T-helper 17 cell (primary cell): ENCODE data around the gene TMUB1. TPM values are rescaled to one million over a fixed set of nuclear protein-coding genes. Genes with fewer than 3 reads are reported as not detected.

Source experiments
- ATAC-seq: fragments of 150-1000 bp; cut with Tn5 transposase; 2 replicates; pipeline ENCODE4 v1.10.0; 2021; ENCODE audit warnings: mild to moderate bottlenecking, moderate library complexity
- DNase-seq, 3 donors: peaks; one replicate each; pipeline versions ENCODE4 v3.0.0 to v3.0.0-alpha.2; 2020 to 2021
- H3K9me3 ChIP-seq: one replicate; pipeline ENCODE4 v1.7.0; 2013; ENCODE audit warnings: low read length, mild to moderate bottlenecking; ENCODE audit not compliant: control insufficient read depth, poor library complexity, severe bottlenecking
- H3K27ac Mint-ChIP-seq: one replicate; pipeline ENCODE4 v1.8.0; 2022; ENCODE audit warnings: mild to moderate bottlenecking, moderate library complexity, mixed read lengths
- H3K27me3 Mint-ChIP-seq: one replicate; pipeline ENCODE4 v1.8.0; 2022; ENCODE audit warnings: mixed read lengths
- H3K36me3 Mint-ChIP-seq: one replicate; pipeline ENCODE4 v1.8.0; 2022; ENCODE audit warnings: low read depth, mixed read lengths
- H3K4me1 Mint-ChIP-seq: one replicate; pipeline ENCODE4 v1.8.0; 2022; ENCODE audit warnings: mild to moderate bottlenecking, mixed read lengths
- H3K4me3 Mint-ChIP-seq: one replicate; pipeline ENCODE4 v1.8.0; 2022; ENCODE audit warnings: mild to moderate bottlenecking, moderate library complexity, mixed read lengths
- total RNA-seq, 4 donors: library from RNA in 2 of 4; stranded (reverse) in 2 of 4; gene quantifications; one replicate each; pipeline ENCODE4 v1.2.3 and lab custom pipeline; 2022 to 2026

The TMUB1 gene
- total RNA-seq, 2 donors from 2014 or later, result 46.6 to 52.4 TPM

- Mint-ChIP-seq H3K4me3 (no peak overlapping the region), H3K4me1 (peaks cover 4% of the 10 kb centered on the region), H3K27me3 (no peaks in the 10 kb centered on the region), H3K36me3 (no peaks in the 10 kb centered on the region), H3K27ac (no peak overlapping the region)
- DNase-seq, result no peak
- H3K9me3 ChIP-seq, result no peaks in the 10 kb centered on the region
- ATAC-seq, result no peak
Observed at GRCh38 chr7:151070574-151070960, 12.7 kb downstream of the TMUB1 start.

GRCh38 chr7:151069841-151070573, 13.3 kb downstream of the TMUB1 start:
- peaks cover 3% of the 10 kb centered on the region for H3K36me3 Mint-ChIP-seq

DNA sequence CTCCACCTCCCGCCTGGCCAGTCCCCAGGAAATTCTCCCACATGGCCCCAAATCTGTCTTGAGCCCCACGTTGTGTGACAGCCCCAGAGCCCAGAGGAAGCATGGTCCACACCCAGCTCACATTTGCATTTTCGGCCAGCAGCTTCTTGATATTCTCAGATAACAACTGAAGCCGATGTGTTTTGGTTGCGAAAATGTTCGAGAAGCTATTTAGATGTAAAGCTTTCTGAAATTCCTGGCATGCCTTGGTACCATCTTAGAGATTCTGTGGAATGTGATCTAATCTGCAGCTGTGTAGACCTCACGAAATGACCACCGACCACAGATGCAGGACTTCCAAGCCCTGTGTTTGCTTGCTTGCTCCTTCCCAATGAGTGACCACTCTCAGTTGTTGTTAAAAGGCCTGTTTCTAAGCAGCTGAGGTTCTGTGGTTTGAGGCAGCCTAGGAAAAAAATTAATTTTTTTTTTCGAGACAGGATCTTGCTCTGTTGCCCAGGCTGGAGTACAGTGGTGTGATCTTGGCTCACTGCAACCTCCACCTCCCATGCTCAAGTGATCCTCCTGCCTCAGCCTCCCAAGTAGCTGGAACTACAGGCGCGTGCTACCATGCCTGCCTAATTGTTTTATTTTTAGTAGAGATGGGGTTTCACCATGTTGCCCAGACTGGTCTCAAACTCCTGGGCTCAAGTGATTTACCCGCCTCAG, 15.1 kb downstream of the TMUB1 start:
- H3K4me3 Mint-ChIP-seq, result no peak overlapping the region
- H3K36me3 Mint-ChIP-seq, result peaks cover 3% of the 10 kb centered on the region

More at GRCh38 chr7:151069841-151070573, 13.3 kb downstream of the TMUB1 start:
- H3K27me3 Mint-ChIP-seq, result no peaks in the 10 kb centered on the region
- no peak overlapping the region for H3K4me3 Mint-ChIP-seq
- H3K4me1 Mint-ChIP-seq, result peaks cover 5% of the 10 kb centered on the region
- DNase-seq, result no peak
- no peaks in the 10 kb centered on the region for H3K9me3 ChIP-seq
- ATAC-seq, result no peak
- H3K27ac Mint-ChIP-seq, result no peak overlapping the region

DNA sequence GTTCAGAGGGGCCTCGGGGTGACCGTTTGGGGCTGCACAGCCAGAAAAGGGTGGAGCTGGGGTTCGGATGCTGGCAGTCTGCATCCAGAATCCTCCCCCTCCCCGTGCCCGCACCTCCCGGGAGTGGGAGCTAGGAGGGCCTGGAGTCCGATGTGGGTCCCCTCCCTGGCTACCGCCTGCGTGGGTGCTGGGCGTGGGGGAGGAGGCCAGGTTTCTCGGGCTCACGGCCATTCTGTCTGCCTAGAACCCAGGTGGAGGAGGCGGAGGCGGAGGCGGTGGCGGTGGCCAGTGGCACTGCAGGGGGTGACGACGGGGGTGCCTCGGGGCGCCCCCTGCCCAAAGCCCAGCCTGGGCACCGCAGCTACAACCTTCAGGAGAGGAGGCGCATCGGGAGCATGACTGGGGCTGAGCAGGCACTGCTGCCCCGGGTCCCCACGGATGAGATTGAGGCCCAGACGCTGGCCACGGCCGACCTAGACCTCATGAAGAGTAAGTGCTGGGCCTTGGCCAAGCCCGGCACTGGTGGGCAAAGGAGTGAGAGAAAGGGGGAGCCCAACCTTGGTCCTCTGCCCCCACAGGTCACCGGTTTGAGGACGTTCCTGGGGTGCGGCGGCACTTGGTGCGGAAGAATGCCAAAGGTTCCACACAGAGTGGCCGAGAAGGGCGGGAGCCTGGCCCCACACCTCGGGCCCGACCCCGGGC, 16.9 kb downstream of the TMUB1 start:
- Mint-ChIP-seq H3K27me3 (no peaks in the 10 kb centered on the region), H3K4me1 (peaks cover 11% of the 10 kb centered on the region), H3K36me3 (peaks cover 3% of the 10 kb centered on the region)

More for the DNA sequence above, 15.1 kb downstream of the TMUB1 start:
- H3K27me3 Mint-ChIP-seq, result no peaks in the 10 kb centered on the region
- DNase-seq, result no peak
- H3K9me3 ChIP-seq, result no peaks in the 10 kb centered on the region
- H3K27ac Mint-ChIP-seq, result no peak overlapping the region
- ATAC-seq, result no peak
- H3K4me1 Mint-ChIP-seq, result peaks cover 5% of the 10 kb centered on the region

DNA sequence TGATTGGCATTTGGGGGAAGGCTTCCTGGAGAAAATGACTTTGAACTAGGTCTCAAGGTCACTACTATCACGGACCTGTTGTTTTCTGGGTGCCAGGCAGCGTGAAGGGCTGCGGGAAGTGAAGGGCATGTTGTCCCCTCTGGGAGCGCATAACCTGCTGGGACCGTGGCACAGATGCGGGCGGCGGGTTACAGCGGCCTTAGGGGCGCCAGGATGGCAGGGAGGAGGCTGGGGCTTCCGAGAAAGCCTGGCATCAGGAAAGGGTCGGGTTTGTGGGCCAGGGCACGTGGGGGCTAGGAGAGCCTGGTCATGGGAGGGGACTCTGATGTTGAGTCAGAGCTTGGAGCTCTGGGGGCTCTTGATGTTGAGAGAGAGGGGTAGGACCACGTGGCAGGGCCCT, 17.8 kb downstream of the TMUB1 start:
- no peaks in the 10 kb centered on the region for H3K27me3 Mint-ChIP-seq
- H3K4me1 Mint-ChIP-seq, result peaks cover 15% of the 10 kb centered on the region
- H3K4me3 Mint-ChIP-seq, result peak overlapping the region; percentile 21
- peaks cover 3% of the 10 kb centered on the region for H3K36me3 Mint-ChIP-seq
- no peak overlapping the region for H3K27ac Mint-ChIP-seq
- DNase-seq, result no peak
- ATAC-seq, result no peak
- H3K9me3 ChIP-seq, result no peaks in the 10 kb centered on the region

More for the DNA sequence above, 16.9 kb downstream of the TMUB1 start:
- Mint-ChIP-seq H3K27ac (no peak overlapping the region), H3K4me3 (no peak overlapping the region)
- ATAC-seq, result no peak
- no peaks in the 10 kb centered on the region for H3K9me3 ChIP-seq
- DNase-seq, result no peak

- no peak overlapping the region for H3K27ac Mint-ChIP-seq
- ATAC-seq, result no peak
Observed at GRCh38 chr7:151064993-151065392, 18.3 kb downstream of the TMUB1 start.

DNA sequence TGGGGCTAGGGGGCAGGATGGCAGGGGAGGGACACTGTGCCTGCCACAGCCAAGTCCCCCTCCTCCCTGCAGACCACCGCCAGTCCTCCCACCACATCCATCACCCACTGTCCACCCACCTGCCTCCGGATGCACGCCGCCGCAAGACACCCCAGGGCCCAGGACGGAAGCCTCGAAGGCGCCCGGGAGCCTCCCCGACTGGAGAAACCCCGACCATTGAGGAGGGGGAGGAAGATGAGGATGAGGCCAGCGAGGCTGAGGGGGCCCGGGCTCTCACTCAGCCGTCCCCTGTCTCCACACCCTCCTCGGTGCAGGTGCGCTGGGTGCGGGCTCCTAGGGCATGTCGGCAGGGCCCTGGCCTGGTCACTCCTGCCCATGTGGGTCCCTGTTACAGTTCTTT, 18.8 kb downstream of the TMUB1 start:
- H3K27ac Mint-ChIP-seq, result no peak overlapping the region
- H3K36me3 Mint-ChIP-seq, result peaks cover 3% of the 10 kb centered on the region
- H3K4me1 Mint-ChIP-seq, result peaks cover 15% of the 10 kb centered on the region
- ATAC-seq, result no peak
- H3K9me3 ChIP-seq, result no peaks in the 10 kb centered on the region
- H3K4me3 Mint-ChIP-seq, result no peak overlapping the region
- no peak for DNase-seq
- no peaks in the 10 kb centered on the region for H3K27me3 Mint-ChIP-seq

More at GRCh38 chr7:151064993-151065392, 18.3 kb downstream of the TMUB1 start:
- no peak overlapping the region for H3K4me3 Mint-ChIP-seq
- H3K9me3 ChIP-seq, result no peaks in the 10 kb centered on the region
- H3K4me1 Mint-ChIP-seq, result peaks cover 15% of the 10 kb centered on the region
- DNase-seq, result no peak
- H3K36me3 Mint-ChIP-seq, result peaks cover 3% of the 10 kb centered on the region
- no peaks in the 10 kb centered on the region for H3K27me3 Mint-ChIP-seq

- Mint-ChIP-seq H3K27me3 (no peaks in the 10 kb centered on the region), H3K27ac (no peak overlapping the region)
- DNase-seq, result no peak
Observed at GRCh38 chr7:151063212-151063561, 20.1 kb downstream of the TMUB1 start.

GRCh38 chr7:151062399-151063211, 20.7 kb downstream of the TMUB1 start:
- ATAC-seq, result no peak
- Mint-ChIP-seq H3K27me3 (no peaks in the 10 kb centered on the region), H3K4me1 (peaks cover 23% of the 10 kb centered on the region), H3K4me3 (no peak overlapping the region), H3K27ac (no peak overlapping the region), H3K36me3 (peaks cover 3% of the 10 kb centered on the region)
- no peak for DNase-seq
- no peaks in the 10 kb centered on the region for H3K9me3 ChIP-seq

More at GRCh38 chr7:151063212-151063561, 20.1 kb downstream of the TMUB1 start:
- Mint-ChIP-seq H3K36me3 (peaks cover 3% of the 10 kb centered on the region), H3K4me3 (no peak overlapping the region), H3K4me1 (peaks cover 21% of the 10 kb centered on the region)
- no peak for ATAC-seq
- no peaks in the 10 kb centered on the region for H3K9me3 ChIP-seq

DNA sequence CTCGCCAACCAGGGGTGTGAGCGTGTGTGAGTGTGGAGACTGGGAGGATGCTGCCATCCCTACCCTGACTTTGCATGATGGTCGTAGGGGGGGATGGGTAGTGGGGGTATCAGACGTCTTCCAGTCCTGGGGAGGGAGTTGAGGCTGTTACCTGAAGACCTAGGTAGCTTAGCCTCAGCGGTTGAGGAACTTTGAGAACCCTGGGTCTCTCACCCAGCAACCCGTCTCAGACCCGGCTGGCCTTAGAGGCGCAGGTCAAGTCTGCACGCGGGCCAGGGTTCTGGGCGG, 21.2 kb downstream of the TMUB1 start:
- Mint-ChIP-seq H3K36me3 (peaks cover 3% of the 10 kb centered on the region), H3K27me3 (no peaks in the 10 kb centered on the region), H3K4me1 (peaks cover 29% of the 10 kb centered on the region), H3K4me3 (peak overlapping the region; percentile 96), H3K27ac (no peak overlapping the region)
- ATAC-seq (no peak), DNase-seq (no peak)
- H3K9me3 ChIP-seq, result no peaks in the 10 kb centered on the region

DNA sequence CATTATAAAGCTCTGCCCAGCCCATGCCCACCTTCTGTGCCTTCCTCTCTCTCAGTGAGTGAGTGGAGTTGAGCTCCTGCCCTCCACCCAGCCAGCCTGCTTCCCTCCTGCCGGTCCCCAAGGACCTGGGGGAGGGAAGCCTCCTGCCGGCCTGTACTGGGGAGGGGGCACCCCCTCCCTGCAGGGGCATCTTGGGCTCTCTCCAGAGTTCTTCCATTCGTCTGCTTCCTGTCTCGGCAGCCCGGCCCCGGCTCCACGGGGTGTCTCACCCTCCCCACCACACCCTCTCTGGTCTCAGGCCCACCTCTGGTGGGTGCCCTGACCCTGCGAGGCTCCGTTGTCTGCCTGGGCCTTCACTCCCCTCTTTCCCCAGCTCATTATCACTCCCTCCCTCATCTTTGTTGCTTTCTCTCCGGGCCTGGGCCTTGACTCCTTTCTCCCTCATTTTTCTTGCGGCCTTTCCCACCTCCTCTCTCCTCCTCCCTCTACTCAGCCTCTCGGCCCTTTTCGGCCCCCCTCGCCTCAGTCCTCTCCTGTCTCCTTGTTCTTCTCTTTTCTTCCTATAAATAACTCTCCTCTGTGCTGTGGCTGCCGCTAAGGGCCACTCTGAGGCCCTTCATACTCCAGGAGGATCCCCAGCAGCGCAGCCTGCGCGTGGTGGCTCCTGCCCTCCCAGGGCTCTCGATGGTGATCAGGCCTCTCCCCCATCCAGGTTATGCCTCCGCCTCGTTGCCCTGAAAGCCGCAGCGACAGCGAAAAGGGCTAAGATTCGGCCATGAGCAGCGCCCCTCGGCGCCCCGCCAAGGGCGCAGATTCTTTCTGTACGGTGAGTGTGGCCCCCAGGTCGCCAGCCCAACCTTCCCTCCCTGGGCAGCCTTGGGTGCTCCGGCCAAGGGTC, 21.8 kb downstream of the TMUB1 start:
- Mint-ChIP-seq H3K27ac (peak overlapping the region; percentile 53), H3K4me3 (peak overlapping the region; percentile 96), H3K27me3 (no peaks in the 10 kb centered on the region), H3K36me3 (peaks cover 3% of the 10 kb centered on the region), H3K4me1 (peaks cover 29% of the 10 kb centered on the region)
- no peaks in the 10 kb centered on the region for H3K9me3 ChIP-seq
- ATAC-seq (no peak), DNase-seq (no peak)
